SK-N-SH treated with all-trans-retinoic acid at 6 μM for 48 hours (cell line): Measurements from ENCODE around the gene ARHGEF37.
"Not testable (repeated sequence)": the region's sequence is repeated elsewhere in the genome, so short reads cannot be mapped to it uniquely, and the experiment has no call there.

ENCODE experiments used
- ATAC-seq: fragments of 200-7000 bp; cut with Tn5 transposase; 3 replicates; pipeline ENCODE4 v1.9.1; 2020; ENCODE audit warnings: mild to moderate bottlenecking, moderate library complexity
- ARNTL ChIP-seq: fragments of 450-650 bp; formaldehyde crosslinking; IDR thresholded peaks from 2 replicates; pipeline ENCODE4 v1.5.0; 2020; ENCODE audit warnings: low read depth, mild to moderate bottlenecking, moderate library complexity, borderline replicate concordance
- BACH2 ChIP-seq: fragments of 250-450 bp; sonication (Bioruptor Pico); IDR thresholded peaks from 2 replicates; pipeline ENCODE4 v1.9.0; 2021; ENCODE audit warnings: mild to moderate bottlenecking, borderline replicate concordance
- CSDC2 ChIP-seq: fragments of 250-450 bp; sonication (Bioruptor Pico); IDR thresholded peaks from 2 replicates; pipeline ENCODE4 v1.5.0; 2020; ENCODE audit warnings: mild to moderate bottlenecking, moderate library complexity
- ESRRG ChIP-seq: fragments of 250-450 bp; sonication (Bioruptor Pico); IDR thresholded peaks from 2 replicates; pipeline ENCODE4 v1.6.1; 2021; ENCODE audit warnings: mild to moderate bottlenecking
- GLIS3 ChIP-seq: fragments of 250-450 bp; sonication (Bioruptor Pico); IDR thresholded peaks from 2 replicates; pipeline ENCODE4 v1.5.0; 2020; ENCODE audit warnings: mild to moderate bottlenecking, moderate library complexity
- OSR1 ChIP-seq: fragments of 250-450 bp; sonication (Bioruptor Pico); IDR thresholded peaks from 2 replicates; pipeline ENCODE4 v1.8.0; 2022; ENCODE audit warnings: moderate library complexity, mild to moderate bottlenecking, inconsistent platforms
- PPARA ChIP-seq: fragments of 250-450 bp; sonication (Bioruptor Pico); IDR thresholded peaks from 2 replicates; pipeline ENCODE4 v1.5.0; 2020; ENCODE audit warnings: mild to moderate bottlenecking, borderline replicate concordance
- RARB ChIP-seq: fragments of 250-450 bp; sonication (Bioruptor Pico); IDR thresholded peaks from 2 replicates; pipeline ENCODE4 v1.8.0; 2021; ENCODE audit warnings: mild to moderate bottlenecking, moderate library complexity
- SNAI2 ChIP-seq: fragments of 250-450 bp; sonication (Bioruptor Pico); IDR thresholded peaks from 2 replicates; pipeline ENCODE4 v1.5.0; 2020; ENCODE audit warnings: mild to moderate bottlenecking, moderate library complexity
- TCF4 ChIP-seq: fragments of 250-450 bp; sonication (Bioruptor Pico); IDR thresholded peaks from 2 replicates; pipeline ENCODE4 v1.8.0; 2021; ENCODE audit warnings: mild to moderate bottlenecking, moderate library complexity, borderline replicate concordance
- TOX ChIP-seq: fragments of 250-450 bp; sonication (Bioruptor Pico); IDR thresholded peaks from 2 replicates; pipeline ENCODE4 v1.8.0; 2021; ENCODE audit warnings: mild to moderate bottlenecking, moderate library complexity, borderline replicate concordance
- ZC3H10 ChIP-seq: fragments of 250-450 bp; sonication (Bioruptor Pico); IDR thresholded peaks from 2 replicates; pipeline ENCODE4 v1.5.1; 2021; ENCODE audit warnings: mild to moderate bottlenecking, moderate library complexity
- ZFP30 ChIP-seq: fragments of 450-650 bp; formaldehyde crosslinking; IDR thresholded peaks from 2 replicates; pipeline ENCODE4 v1.5.0; 2022; ENCODE audit warnings: mild to moderate bottlenecking, moderate library complexity
- ZNF565 ChIP-seq: fragments of 450-650 bp; formaldehyde crosslinking; conservative IDR thresholded peaks from 2 replicates; pipeline ENCODE4 v1.5.0; 2020; ENCODE audit warnings: low read depth, mild to moderate bottlenecking, moderate library complexity
- ZNF70 ChIP-seq: fragments of 450-650 bp; formaldehyde crosslinking; IDR thresholded peaks from 2 replicates; pipeline ENCODE4 v1.5.0; 2020; ENCODE audit warnings: mild to moderate bottlenecking, moderate library complexity
- ZNF8 ChIP-seq: fragments of 450-650 bp; formaldehyde crosslinking; IDR thresholded peaks from 2 replicates; pipeline ENCODE4 v1.5.0; 2020; ENCODE audit warnings: mild to moderate bottlenecking, moderate library complexity
- TF ChIP-seq, protein P1 (sequence below): fragments of 250-450 bp; sonication (Bioruptor Pico); IDR thresholded peaks from 2 replicates; pipeline ENCODE4 v1.5.0; 2020; ENCODE audit warnings: mild to moderate bottlenecking, moderate library complexity
- TF ChIP-seq, protein P2 (sequence below): fragments of 250-450 bp; sonication (Bioruptor Pico); IDR thresholded peaks from 2 replicates; pipeline ENCODE4 v1.5.1; 2020; ENCODE audit warnings: low read depth, mild to moderate bottlenecking, moderate library complexity
- TF ChIP-seq, protein P3 (sequence below): fragments of 250-450 bp; sonication (Bioruptor Pico); IDR thresholded peaks from 2 replicates; pipeline ENCODE4 v1.8.0; 2021; ENCODE audit warnings: low read depth, mild to moderate bottlenecking, moderate library complexity, borderline replicate concordance

ARHGEF37 gene

DNA sequence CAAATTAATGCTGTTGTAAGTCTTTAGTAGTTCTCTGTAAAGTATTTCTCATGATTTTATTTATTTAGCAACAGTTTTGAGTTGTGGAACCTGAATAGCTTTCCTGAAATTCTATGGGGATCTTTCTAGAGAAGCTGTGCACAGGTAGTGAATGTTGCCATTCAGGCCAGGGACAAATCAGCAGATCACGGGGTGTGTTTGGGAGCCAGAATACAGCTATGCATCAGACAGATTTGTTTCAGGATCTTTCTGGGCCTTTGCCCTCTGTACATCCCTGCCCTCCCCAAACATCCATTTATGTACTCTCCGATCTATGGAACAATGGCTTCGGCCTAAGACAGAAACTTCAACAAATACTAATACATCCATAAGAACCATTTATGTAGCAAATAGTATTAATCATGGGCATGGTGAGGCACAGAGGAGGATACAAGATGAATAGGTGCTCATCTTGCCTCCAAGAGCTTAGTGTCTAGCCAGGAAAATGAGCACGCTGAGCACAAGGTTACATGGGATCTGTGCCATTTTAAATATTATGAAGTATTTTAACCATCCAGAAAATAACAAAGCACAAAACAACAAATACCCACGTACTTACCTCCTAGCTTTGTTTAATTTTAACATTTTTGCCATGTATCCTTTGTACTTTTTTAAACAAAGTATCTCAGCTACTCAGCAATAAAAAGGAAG, 13.1 kb downstream of the ARHGEF37 start:
- ATAC-seq, result no peak
- TF ChIP-seq ZFP30 (CRISPR knock-in tag) (no peak), ZNF565 (CRISPR knock-in tag) (no peak)

DNA sequence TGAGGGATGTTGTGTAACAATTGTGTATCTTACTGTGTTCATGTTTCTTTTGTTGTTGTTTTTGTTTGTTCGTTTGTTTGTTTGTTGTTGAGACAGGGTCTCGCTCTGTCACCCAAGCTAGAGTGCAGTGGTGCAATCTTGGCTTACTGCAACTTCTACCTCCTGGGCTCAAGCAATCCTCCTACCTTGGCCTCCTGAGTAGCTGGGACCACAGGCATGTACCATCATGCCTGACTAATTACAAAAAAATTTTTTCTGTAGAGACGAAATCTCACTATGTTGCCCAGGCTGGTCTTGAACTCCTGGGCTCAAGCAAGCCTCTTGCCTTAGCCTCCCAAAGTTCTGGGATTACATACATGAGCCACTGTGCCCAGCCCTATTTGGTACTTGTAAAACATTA, 13.8 kb downstream of the ARHGEF37 start:
- not testable (repeated sequence) for ATAC-seq

DNA sequence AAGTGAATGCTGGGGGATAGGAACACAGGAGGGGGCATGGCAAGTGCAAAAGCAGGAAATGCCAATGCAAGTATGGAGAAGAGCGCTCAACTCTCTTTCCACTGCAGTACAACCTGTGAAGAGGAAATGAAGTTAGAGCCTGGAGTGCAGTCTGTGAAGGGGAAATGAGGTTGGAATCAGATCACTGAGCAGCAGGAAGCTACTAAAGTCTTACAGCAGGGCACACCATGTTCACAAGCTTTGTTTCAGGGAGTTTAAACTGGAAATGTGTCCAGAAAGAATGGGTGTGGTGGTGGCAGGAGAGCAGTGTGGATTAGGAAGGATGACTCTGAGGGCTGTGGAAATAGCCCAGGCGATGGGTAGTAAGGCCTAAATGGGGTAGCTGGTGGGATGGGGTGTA, 15.4 kb downstream of the ARHGEF37 start:
- no peak for ATAC-seq
- TF ChIP-seq, protein P1, sequence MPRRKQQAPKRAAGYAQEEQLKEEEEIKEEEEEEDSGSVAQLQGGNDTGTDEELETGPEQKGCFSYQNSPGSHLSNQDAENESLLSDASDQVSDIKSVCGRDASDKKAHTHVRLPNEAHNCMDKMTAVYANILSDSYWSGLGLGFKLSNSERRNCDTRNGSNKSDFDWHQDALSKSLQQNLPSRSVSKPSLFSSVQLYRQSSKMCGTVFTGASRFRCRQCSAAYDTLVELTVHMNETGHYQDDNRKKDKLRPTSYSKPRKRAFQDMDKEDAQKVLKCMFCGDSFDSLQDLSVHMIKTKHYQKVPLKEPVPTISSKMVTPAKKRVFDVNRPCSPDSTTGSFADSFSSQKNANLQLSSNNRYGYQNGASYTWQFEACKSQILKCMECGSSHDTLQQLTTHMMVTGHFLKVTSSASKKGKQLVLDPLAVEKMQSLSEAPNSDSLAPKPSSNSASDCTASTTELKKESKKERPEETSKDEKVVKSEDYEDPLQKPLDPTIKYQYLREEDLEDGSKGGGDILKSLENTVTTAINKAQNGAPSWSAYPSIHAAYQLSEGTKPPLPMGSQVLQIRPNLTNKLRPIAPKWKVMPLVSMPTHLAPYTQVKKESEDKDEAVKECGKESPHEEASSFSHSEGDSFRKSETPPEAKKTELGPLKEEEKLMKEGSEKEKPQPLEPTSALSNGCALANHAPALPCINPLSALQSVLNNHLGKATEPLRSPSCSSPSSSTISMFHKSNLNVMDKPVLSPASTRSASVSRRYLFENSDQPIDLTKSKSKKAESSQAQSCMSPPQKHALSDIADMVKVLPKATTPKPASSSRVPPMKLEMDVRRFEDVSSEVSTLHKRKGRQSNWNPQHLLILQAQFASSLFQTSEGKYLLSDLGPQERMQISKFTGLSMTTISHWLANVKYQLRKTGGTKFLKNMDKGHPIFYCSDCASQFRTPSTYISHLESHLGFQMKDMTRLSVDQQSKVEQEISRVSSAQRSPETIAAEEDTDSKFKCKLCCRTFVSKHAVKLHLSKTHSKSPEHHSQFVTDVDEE, result no peak
- TF ChIP-seq OSR1 (CRISPR knock-in tag), result no peak
- TF ChIP-seq TOX (CRISPR knock-in tag), result no peak

DNA sequence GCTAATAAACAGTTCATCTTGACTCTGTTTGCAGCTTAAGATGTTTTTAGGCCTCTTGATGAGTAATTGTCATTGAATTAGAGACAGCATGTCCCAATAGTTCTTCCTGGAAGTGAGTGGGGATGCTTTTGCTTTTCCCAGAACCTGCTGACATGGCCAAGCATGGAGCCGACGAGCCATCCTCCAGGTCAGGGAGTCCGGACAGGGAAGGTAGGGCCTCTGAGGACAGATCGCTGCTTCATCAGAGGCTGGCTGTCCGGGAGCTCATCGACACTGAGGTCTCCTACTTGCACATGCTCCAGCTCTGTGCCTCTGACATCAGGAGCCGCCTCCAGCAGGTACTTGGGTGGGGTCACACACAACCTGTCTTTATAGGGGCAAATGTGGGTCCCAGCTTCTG, 16.3 kb downstream of the ARHGEF37 start:
- ATAC-seq, result no peak
- TF ChIP-seq RARB (CRISPR knock-in tag) (no peak), BACH2 (CRISPR knock-in tag) (no peak), ZFP30 (CRISPR knock-in tag) (no peak), ZNF70 (no peak), PPARA (no peak)
- TF ChIP-seq, protein P2, sequence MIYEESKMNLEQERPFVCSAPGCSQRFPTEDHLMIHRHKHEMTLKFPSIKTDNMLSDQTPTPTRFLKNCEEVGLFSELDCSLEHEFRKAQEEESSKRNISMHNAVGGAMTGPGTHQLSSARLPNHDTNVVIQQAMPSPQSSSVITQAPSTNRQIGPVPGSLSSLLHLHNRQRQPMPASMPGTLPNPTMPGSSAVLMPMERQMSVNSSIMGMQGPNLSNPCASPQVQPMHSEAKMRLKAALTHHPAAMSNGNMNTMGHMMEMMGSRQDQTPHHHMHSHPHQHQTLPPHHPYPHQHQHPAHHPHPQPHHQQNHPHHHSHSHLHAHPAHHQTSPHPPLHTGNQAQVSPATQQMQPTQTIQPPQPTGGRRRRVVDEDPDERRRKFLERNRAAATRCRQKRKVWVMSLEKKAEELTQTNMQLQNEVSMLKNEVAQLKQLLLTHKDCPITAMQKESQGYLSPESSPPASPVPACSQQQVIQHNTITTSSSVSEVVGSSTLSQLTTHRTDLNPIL, result no peak

DNA sequence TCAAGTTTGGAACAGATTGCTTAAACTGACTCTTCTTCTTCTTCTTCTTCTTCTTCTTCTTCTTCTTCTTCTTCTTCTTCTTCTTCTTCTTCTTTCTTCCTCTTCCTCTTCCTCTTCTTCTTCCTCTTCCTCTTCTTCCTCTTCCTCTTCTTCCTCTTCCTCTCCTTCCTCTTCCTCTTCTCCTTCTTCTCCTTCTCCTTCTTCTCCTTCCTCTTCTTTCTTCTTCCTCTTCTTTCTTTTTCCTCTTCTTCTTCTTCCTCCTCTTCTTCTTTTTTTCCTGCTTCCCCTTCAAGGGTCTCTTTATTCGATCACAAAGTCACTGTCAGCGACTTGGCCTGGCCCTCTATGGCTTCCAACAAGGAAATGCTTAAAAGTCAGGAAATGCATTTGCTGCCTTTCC, 16.9 kb downstream of the ARHGEF37 start:
- ATAC-seq, result not testable (repeated sequence)

DNA sequence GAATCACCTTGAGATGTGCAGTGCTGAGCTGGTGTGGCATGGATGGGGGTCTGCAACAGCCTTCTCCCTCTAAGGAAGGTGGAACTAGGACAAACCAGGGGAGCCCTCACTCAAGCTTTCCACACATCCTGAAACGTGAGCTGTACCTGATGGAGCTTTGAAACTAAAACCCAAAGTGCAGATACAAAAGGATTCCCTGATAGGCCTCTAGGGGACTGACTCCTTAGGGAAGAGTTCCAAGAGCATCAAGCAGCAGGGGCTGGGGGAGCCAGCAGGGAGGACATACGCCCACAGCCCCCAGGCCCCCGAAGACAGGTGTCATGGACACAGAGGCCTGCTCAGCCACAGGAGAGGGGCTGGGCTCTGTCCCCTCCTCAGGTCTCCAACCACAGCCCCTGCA, 17.7 kb downstream of the ARHGEF37 start:
- no peak for ATAC-seq
- no peak for TF ChIP-seq ZNF70
- no peak for TF ChIP-seq CSDC2 (CRISPR knock-in tag)
- TF ChIP-seq SNAI2, result no peak
- TF ChIP-seq RARB (CRISPR knock-in tag), result no peak
- TF ChIP-seq ZC3H10, result no peak
- TF ChIP-seq BACH2 (CRISPR knock-in tag), result no peak
- TF ChIP-seq, protein P3, sequence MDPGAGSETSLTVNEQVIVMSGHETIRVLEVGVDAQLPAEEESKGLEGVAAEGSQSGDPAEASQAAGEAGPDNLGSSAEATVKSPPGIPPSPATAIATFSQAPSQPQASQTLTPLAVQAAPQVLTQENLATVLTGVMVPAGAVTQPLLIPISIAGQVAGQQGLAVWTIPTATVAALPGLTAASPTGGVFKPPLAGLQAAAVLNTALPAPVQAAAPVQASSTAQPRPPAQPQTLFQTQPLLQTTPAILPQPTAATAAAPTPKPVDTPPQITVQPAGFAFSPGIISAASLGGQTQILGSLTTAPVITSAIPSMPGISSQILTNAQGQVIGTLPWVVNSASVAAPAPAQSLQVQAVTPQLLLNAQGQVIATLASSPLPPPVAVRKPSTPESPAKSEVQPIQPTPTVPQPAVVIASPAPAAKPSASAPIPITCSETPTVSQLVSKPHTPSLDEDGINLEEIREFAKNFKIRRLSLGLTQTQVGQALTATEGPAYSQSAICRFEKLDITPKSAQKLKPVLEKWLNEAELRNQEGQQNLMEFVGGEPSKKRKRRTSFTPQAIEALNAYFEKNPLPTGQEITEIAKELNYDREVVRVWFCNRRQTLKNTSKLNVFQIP (CRISPR knock-in tag), result no peak
- no peak for TF ChIP-seq OSR1 (CRISPR knock-in tag)
- TF ChIP-seq GLIS3, result no peak
- TF ChIP-seq, protein P2, result no peak
- TF ChIP-seq ZFP30 (CRISPR knock-in tag), result no peak
- TF ChIP-seq ESRRG (CRISPR knock-in tag), result no peak
- TF ChIP-seq, all 23 proteins: peak for 0

DNA sequence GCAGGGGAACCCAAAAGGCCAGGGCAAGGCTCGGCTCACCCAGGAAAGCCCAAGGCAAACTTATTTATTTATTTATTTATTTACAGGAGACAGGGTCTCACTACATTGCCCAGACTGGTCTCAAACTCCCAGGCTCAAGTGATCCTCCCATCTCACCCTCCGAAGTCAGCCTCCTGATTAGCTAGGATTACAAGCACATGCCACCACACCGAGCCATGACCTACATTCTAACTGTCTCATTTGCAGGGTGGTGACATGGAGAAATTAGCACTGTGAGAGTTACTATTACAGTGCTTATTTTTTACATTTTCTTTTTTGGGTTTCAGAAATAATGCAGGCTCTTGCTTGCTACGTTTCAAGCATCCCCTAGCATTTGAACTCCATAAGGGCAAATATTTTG, 18.1 kb downstream of the ARHGEF37 start:
- ATAC-seq, result no peak
- TF ChIP-seq TOX (CRISPR knock-in tag) (no peak), ARNTL (CRISPR knock-in tag) (no peak), TCF4 (CRISPR knock-in tag) (no peak), ZFP30 (CRISPR knock-in tag) (no peak), ZNF8 (CRISPR knock-in tag) (no peak)
- TF ChIP-seq, protein P1, result no peak
